HuH-7 (cell line): ENCODE data around the gene IL1R2.

Experiments used
- DNase-seq: peaks from one replicate; pipeline ENCODE4 v3.0.0; 2011; ENCODE audit warnings: low spot score

IL1R2 gene

DNA sequence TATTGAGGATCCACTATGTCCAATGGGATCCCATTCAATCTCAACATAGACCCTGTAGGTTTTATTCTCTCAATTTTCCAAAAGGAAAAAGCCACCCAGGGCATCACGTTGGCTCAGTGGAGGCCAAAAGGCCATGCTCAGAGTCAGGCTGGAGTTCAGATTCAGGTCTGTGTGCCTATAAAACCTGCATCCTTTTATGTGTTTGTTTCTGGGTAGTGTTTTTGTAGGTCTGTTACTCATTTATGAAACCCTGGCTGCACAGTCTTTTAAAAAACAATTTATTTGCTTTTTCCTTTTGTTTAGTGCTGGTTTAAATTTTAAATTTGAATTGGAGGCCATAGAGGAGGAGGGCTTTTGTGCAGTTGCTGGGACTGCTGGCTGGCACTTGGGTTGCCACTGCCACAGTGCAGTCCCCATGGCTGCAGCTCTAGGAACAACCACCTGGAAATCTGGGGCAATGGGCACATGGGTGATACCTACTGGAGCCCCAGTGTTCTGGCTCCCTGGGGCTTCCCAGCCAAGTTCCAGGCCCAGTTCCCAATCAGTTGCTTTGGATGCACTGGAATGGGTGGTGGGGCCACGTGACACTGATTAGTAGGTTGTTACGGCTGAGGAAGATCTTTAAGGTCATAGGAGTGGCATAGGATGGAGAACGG lies 31.3 kb downstream of the IL1R2 start:
- DNase-seq: no peak

DNA sequence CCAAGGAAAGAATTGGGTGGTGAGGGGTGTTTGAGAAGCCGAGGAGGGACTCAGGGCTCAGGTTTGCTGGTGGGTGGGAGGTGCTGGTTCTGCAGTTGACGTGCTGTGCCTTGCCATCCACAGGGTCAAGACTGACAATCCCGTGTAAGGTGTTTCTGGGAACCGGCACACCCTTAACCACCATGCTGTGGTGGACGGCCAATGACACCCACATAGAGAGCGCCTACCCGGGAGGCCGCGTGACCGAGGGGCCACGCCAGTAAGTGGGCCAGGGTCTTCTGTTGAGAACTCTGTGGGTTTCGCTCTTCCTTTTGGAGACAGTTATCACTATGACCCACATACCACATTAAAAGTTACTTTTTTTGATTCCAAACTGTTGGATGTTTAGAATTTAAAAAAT lies 32.6 kb downstream of the IL1R2 start:
- no peak for DNase-seq

DNA sequence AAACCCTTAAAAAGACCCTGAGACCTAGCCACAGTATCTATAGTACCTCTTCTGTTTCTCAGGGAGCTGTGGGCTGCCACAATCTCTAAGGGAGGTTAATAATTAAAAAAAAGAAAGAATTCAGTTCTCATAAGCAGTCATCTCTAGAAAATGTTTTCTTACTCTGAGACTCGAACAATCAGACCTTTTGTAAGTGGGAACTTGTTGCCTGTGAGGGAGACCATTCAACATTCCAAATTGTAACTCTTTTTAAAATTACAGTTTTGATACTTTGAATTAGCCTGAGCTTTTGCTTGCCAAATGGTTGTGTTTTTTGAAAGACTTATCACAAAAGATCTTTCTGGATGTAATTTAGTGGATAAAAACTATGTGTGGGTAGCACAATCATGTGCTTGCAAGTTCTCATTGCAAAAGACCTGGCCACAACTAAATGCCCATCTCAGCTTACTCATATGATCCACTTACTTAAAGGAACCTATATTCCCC lies 33.3 kb downstream of the IL1R2 start:
- no peak for DNase-seq

DNA sequence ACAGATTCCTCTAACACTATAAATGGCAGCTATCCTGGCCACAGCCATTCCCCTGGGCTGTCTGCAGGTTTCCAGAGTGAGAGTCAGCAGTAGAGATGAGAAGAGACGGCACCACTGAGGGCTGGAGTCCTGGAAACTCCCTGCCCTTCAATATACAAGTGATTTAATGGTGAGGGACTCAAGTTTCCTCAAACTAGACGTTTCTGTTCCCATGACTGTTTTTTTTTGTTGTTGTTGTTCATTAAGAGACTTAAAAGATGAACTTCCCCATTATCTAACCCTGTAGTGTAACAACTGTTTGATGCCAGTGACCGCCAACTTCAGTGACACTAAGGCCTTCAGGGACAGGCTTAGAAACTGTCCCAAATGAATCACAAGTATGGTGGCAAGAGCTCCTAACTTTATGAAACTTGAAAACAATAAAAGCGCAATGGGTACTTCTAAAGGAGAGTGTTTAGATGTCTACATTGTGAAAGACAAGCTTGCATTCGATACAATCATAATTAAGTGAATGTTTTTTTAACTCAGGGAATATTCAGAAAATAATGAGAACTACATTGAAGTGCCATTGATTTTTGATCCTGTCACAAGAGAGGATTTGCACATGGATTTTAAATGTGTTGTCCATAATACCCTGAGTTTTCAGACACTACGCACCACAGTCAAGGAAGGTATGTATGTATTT lies 34.0 kb downstream of the IL1R2 start:
- no peak for DNase-seq

DNA sequence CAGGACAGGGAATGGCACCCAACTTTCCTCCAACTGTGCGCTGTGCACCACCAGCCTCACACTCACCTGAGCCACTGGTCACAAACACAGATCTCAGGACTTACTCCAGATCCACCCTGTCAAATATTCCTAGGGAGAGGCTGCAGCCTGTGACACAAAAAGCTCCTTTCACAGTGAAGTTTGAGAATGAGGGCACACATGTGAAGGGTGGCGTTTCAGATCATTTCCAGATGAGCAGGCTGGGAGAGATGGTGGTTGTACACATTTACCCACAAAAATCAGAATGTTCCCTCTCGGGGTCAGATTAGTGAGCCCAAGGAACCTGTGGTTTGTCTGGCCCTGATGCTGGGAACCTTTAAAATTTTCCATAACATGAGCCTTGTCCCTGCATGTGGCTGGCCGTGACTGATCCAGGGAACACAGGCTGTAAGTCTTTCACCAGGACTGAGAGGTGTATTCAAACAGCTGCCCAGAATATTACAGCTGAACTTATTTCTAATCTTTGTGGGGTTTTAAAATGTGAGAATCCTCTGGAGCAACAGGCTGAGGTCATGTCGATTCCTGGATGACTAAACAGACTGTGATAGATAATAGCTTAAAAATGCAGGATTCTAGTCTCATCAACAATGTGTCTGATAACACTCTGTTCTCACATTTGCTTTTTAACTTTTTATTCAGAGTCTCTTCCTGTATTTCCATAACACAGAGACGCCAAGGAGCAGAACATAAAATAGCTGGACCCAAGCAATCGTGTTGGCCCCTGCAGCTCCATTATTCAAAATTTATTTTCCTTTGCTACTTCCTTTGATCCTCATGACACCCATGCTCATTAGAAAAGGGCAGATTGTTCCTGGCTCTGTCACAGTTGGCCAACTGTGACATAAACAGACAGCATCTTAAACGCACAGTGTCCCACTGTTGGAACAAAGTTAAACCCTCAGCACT lies 35.5 kb downstream of the IL1R2 start:
- no peak for DNase-seq

DNA sequence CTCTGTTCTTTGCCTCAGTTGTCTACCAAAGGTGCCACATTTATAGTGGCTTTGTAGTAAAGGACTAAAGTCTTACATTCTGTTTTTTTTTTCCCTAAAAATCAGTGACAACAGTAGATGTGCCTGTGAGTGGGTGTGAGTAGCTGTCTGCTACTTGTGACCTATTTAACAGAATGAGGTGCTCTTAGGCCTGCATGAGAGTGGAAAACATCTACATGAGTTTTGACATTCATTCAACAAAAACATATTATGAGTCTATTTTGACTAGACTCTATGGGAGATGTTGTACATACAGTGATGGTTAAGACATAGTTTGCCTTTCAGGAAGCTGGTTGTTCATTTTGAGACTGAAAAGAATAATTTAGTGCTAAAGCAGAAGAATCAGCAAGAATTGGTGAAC lies 36.7 kb downstream of the IL1R2 start:
- DNase-seq: no peak

DNA sequence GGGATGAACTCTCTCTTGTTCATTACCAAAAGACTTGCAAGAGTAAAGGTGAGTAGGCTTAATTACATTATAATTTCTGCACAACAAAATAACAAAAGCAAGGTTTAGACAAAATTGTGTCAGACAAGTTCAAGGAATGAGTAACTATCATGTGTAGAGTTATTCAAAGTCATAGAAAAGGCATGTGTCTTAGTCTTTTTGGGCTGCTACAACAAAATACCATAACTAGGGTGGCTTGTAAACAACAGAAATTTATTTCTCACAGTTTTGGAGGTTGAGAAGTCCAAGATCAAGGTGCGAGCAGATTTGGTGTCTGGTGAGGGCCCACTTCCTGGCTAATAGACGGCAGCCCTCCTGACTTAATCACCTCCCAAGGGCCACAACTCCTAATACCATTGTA lies 37.6 kb downstream of the IL1R2 start:
- DNase-seq: no peak

DNA sequence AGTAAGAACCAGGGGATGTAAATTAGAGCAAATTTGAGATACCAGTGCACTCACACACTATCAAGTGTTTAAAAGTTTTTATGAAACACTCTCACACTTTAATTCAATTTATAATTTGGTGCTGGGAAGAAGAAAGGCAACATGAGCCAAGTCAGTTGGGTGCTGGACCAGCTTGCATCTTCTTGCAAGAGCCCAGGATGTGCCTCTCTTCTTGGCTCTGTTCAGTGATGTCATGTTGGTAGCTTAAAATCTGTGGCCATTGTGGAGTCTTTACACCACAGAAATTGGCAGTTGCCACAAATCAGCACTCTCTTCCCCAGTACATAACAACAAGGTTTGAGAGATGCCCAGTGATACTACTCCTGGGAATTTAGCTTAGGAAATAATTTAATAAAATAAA lies 38.2 kb downstream of the IL1R2 start:
- DNase-seq: no peak

DNA sequence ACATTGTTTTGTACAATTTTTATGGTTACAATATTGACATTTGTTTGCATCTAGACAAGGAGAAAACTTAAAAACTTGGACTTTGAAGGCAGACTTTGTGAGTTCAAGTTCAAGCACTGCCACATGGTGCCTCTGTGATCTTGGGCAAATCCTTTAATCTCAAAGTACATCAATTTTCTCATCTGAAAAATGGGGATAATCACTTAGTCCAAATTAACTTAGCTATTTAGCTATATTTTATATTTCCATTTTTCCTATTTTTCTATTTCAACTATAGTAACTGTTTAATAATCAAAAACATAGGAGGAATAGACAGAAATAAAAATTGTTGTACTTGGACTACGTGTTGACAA lies 38.7 kb downstream of the IL1R2 start:
- DNase-seq: no peak

DNA sequence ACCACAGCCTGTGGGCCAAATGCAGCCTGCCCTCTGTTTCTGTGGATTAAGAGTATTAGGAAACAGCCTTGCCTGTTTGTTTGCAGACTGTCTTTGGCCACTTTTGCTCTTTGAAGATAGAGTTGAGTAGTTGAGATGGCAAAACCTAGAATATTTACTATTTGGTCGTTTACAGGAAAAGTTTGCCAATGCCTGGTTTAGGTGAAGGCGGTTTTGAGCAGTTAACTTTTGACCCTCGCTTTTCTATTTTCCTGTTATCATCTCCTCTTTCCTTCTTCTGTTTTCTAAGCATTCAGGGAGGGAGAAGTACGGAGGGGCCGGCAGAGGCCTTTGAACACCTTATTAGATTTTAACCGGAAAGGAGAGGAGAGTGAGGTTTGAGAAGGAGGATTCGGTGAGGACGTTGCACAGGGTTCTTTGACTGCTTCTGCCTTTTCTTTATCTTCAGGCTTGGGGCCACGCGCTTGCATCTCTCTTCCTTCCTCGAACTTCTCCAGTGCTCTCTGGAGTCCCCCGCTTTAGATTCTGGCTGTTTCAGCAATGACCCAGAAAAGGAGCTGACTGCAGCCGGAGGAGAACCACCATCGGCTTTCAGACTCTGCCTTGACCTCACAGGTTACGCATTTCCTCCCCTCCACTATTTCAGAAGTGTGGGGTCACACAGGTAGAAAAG lies 39.2 kb downstream of the IL1R2 start:
- DNase-seq: peak; percentile 25

DNA sequence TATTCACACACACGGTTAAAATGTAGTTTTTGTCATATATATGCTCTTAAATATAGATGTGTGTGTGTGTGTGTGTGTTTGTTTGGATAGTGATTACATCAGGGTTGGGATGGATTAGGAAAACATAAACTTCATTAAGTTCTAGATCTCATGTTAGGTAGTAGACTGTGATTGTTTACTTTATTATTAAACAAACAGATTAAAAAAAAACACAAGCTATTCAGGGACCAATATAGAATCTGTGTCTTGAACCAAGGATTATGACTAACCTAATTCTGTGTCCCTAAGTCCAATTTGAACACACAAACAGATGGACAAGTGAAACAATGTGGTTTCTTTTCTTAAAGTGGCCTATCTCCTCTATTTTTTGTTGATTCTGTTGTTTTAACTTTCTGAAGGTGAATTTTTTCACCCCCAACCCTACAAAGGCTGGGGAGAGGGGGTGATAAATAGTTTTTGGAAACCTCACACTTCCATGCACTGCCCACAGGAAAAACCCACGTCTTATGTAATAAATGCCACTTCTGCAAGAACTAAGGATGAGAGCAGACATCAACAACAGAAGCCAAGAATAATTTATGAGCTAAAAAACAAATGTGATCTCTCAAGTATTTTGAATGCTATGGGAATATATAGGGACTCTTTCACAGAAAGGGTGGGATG lies 40.7 kb downstream of the IL1R2 start:
- no peak for DNase-seq

DNA sequence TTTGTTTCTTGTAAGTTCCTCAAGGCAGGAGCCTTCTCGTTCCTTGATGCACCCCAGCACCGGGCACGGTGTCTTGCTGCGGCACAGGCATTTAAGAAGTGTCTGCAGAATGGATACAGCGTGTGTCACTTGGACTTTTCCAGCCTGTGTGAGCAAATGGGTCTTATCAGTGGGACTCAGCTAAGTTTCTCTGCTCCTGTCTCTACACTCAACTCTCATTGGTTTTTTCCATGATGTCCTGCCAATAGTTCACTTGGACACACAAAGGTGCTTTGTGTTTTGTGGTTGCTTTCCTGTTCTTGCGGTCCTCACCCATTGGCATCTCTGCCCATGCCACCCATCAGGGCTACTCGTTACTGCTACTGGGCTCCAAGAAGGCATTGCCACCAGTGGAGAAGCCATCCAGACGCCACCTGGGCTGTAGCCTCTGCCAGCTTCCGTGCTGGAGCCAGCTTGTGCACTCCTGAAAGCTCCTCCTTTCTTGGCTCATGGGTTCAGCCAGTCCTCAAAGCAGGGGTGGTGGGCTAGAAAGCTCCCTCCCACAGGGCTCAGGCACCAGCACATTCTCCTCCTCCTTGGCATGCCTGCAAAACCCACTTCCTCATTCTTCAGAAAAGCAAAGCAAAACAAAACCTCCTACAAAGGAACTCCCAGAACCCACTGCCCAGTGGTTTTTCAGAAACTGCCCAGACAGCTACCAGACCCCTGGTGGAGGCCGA lies 41.4 kb downstream of the IL1R2 start:
- DNase-seq: no peak

DNA sequence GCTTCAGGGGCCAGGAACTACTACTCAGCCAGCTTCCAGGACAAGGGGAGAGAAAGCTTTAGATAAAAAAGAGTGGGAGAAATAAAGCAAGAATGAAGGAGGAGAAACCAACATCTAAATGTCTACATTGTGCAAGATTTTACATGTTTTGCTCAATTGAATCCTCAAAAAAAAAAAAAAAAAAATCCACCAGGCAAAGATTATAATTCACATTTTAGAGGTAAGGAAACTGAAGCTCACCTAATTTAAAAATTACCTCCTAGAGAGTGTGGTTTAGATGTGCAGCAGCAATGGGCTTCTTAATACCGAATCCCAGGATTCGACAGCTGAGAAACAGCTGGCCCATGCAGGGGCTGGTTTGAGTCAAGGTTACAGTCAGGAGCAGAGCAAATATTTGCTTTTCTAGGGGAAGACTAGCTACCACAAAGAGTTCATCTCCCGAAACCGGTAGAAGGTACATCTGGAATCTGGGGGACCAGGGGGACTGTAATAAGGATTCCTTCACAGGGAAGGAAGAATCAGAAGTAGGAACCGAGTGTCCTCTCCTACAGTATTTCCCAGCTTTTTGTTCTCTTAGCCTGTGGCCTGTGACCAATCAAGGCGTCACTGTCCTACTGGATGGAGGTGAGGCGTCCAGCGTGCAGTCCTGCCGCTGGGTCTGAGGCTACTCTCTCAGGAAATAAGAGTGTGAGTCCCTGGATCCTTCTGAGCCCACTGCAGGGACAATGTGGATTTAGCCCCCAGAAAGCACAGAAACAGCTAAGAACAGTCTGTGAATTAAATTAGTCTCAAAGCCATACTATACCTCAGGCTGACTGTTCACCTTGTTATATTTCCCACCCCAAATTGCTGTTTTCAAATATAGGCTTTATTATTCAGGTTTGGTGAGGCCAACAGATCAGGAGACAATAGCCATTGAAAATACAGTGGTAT lies 42.3 kb downstream of the IL1R2 start:
- DNase-seq: peak; percentile 44

DNA sequence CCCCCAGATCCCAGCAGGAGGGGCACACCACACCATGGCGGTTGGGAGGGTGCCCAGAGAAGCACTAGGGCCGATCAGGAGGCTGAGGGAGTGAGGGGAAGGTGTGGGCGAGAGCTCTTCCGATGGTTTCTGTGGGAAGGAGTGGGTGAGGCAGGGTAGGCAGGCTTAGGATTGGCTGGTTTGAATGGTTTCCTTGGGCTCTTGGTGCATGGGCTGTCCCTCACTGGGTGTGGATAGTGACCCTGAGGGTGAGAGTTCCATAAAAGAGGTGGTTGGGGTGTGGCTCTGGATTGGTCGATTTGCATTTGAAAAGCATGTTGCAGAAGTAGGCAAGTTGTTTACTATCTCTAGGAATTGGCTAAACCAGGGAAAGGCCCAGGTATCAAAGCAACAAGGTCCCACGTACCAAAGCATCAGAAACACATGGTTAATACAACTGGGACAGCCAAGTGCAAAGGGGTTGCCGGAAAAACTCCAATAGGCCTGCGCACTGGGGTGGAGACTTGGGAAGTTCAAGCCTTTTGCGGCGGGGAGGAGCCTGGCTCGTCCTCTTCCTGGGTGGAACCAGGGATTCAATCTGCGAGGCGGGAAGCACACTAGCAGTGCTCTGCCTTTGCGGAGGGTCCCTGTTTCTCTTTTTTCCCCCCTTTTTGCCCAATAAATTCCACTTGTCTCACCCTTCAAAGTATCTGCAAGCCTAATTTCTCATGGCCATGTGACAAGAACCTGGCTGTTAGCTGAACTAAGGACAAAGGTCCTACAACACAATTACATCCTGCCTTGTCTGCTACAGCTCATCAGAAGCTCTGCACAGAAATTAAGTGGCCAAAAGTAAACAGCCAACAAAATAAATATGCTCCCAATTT lies 43.2 kb downstream of the IL1R2 start:
- no peak for DNase-seq

DNA sequence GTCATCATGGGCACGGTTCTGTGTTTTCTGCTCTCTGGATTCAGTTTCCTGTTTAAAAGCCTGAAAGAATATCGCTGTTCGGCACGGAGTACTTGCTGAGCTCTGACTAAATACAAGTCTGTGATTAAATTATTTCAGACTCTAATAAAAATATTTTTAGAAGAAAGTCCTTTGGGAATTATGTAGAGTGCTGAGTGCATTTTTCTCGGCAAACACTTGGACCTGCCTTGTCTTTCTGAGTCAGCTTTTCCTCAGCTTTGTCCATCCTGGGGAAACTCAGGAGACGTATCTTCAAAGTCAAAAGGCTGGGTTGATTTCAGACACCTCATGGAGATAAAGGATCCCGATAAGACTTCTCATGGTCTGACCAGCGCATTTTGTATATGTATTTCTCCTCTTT lies 45.9 kb downstream of the IL1R2 start:
- no peak for DNase-seq

DNA sequence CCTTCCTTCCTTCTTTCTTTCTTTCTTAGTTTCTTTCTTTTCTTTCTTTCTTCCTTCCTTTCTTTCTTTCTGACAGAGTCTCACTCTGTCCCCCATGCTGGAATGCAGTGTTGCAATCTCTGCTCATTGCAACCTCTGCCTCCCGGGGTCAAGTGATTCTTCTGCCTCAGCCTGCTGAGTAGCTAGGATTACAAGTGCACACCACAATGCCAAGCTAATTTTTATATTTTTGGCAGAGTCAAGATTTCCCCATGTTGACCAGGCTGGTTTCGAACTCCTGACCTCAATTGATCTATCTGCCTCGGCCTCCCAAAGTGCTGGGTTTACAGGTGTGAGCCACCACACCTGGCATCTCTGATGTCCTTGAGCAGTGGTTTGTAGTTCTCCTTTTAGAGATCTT lies 48.5 kb downstream of the IL1R2 start:
- DNase-seq: no peak

DNA sequence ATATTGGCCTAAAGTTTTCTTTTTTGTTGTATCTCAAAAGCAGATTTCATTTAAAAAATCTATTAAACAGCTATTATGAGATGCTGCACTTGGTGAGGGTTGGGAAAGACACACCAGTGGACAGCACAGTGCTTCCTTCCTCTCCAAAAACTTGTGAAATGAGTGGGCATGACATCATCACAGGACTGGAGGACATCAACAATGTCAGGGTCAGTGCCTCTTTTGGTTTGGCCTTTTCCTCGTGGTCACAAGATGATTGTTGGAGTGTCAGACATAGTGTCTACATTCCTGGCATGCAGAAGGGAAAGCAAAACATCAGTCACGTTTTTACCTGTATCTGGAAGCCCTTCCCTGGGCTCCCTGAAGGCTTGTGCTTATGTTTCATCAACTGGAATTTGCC lies 49.6 kb downstream of the IL1R2 start:
- no peak for DNase-seq

DNA sequence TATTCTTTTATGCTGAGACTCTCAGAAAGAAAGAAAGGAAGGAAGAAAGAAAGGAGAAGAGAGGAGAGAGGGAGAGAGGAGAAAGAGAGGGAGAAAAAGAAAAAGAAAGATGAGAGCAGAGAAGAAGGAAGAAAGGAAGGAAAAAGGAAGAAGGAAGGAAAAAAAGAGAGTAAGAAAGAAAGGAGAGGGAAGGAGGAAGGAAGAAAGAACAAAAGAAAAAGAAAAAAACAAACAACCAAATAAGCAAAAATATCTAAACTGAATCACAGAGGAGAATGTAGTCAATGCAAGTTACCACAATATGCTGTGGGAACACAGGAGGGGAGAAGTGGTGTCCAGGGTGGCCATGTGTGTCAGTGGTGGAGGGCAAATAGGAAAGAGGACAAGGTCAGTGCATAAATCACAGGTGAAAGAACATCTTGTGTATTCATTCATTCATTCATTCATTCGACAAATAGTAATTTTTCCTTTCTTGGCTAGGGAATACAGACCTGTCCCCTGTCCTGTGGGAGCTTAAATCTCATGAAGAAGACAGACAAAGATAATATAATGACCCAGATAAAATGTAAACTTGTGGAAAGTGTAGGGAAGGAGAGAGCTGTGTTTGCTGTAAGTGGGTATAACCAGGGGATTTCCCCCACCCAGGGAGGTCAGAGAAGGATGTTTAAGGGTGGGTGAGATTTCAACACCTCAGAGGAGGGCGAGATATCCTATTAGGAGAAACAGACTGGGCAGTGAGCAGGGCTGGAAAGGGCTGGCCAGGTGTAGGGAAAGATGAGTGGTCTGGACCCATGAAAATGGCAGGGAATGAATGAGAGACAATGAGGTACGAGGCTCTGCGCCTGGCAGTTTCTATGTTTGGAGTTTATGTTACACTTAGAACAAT lies 50.7 kb downstream of the IL1R2 start:
- no peak for DNase-seq
